GM13977 (cell line): Measurements from ENCODE around the gene GALNT9.
"Not testable (repeated sequence)": the region's sequence is repeated elsewhere in the genome, so short reads cannot be mapped to it uniquely, and the experiment has no call there.

Source experiments
- DNase-seq: peaks from one replicate; pipeline ENCODE4 v3.0.0; 2012; ENCODE audit warnings: low spot score
- CTCF ChIP-seq: IDR thresholded peaks from 2 replicates; pipeline ENCODE4 v1.5.1; 2012; ENCODE audit warnings: mild to moderate bottlenecking, control low read depth; ENCODE audit not compliant: insufficient read depth; ENCODE audit errors: extremely low read depth, missing control alignments
- in situ Hi-C: fragments of 300-500 bp; cut with MboI; formaldehyde crosslinking; loops from one replicate; pipeline ENCODE4 v1.12.0; 2022; ENCODE audit warnings: low sequenced_read_pairs, low pct_unique_long_range_greater_than_20kb, mixed read lengths, inconsistent platforms; ENCODE audit not compliant: unreplicated experiment

GALNT9 gene

DNA sequence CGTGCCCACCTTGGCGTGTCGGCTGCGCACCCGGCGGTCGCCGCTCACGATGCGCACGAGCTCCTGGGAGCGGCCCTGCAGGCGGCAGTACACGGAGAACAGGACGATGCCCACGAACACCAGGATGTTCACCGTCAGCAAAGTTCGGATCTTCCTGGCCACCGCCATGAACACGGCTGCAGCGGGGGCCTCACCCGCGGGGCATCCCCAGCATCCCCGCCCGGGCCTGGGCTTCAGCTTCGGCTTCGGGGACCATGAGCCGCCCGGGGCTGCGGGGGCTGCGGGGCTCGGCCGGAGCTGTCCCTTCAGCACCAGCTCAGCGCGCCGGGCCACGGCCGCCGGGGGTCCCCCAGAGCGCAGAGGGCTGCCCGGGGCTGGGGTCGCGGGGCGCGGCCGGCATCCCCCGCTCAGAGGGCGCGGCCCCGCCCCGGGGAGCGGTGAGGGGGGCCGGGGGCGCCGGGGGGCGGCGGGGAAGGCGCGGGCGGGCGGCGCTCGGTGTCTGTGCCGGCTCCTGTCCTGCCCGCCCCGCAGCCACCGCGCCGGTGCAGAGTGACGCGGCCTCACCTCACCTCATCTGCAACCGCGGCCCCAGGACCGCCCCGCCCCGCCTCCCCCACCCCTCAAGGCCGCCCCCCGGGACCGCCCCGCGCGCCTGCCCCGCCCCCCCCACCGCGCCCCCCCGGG, at the start of gene GALNT9:
GALNT9 (minus strand) TSS at position 554 of the 684 bp plus-strand sequence; CDS start at position 168, 386 bp downstream.
- TF ChIP-seq CTCF = no peak
- DNase-seq = no peak
- in situ Hi-C loops = no loop called here

- DNase-seq, in situ Hi-C loops: not testable (repeated sequence)
Observed at GRCh38 chr12:132379057-132379456, 49.7 kb upstream of the GALNT9 start.

- DNase-seq = no peak
- in situ Hi-C loops = no loop called here
- no peak for TF ChIP-seq CTCF
Observed at GRCh38 chr12:132377147-132377546, 47.8 kb upstream of the GALNT9 start.

- no peak for DNase-seq
- TF ChIP-seq CTCF = no peak
- in situ Hi-C loops = no loop called here
Observed at GRCh38 chr12:132376464-132376830, 47.1 kb upstream of the GALNT9 start.

- no peak for DNase-seq
- TF ChIP-seq CTCF = no peak
- in situ Hi-C loops = no loop called here
Observed at GRCh38 chr12:132375747-132376463, 46.5 kb upstream of the GALNT9 start.

DNA sequence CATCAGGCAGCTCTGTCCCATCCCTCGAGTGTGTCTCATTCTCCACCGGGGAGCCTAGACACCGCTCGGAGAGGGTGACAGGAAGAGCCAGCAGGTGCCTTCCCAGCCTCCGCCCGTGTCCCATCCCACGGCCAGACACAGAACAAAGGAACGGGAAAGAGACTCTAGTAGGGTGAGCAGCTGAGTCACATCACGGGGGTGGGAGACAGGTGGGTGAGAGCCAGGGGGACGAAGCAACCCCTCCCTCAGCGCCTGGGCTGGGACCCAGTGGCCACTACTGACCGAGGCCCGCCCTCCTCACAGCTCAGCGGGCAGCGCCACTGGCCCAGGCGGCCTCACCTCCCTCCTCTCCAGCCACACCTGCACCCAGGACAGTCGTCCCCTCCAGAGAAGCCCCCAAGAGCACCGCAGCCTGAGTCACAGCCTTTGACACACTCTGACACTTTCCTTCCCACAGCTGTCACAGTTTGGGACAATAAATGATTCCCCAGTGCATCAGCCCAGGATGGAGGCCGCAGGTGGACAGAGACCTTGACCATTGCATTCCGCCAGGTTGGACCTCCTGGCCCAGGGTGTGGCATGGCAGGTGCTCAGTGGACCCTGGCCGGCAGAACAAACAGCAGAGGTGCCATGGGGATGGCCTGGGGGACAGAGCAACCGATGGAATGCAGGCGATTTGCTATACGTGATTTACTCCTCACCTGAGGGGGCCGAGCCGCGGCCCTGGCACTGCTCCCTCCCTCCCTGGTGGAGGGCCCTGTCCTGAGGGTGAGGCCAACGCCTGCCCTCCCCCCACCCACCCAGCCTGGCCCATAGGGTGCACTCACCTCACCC, 45.4 kb upstream of the GALNT9 start:
- DNase-seq = no peak
- in situ Hi-C loops = no loop called here
- no peak for TF ChIP-seq CTCF
